Stimulated activated CD8-positive, alpha-beta memory T cell treated with anti-CD3 and anti-CD28 coated beads, Interleukin-15, amount 100 ng/mL, for 24 hours (primary cell): ENCODE measurements around the gene HK1.
"Not testable (repeated sequence)": the region's sequence is repeated elsewhere in the genome, so short reads cannot be mapped to it uniquely, and the experiment has no call there.

Experiments
- DNase-seq: peaks from one replicate; pipeline ENCODE4 v3.0.0-alpha.2; 2020; ENCODE audit warnings: low read depth

HK1 gene

GRCh38 chr10:69254877-69255276 is 23.4 kb upstream of the HK1 start:
- no peak for DNase-seq

GRCh38 chr10:69259547-69260243 is 18.6 kb upstream of the HK1 start:
- DNase-seq = no peak

GRCh38 chr10:69261184-69261583 is 17.1 kb upstream of the HK1 start:
- no peak for DNase-seq

GRCh38 chr10:69262292-69262751 is 16.0 kb upstream of the HK1 start:
- DNase-seq = no peak

- no peak for DNase-seq
These were observed 12.8 kb upstream of the HK1 start for GRCh38 chr10:69265521-69265920.

GRCh38 chr10:69268761-69269416 is 9.4 kb upstream of the HK1 start:
- DNase-seq = no peak

- no peak for DNase-seq
These were observed 8.5 kb upstream of the HK1 start for GRCh38 chr10:69269761-69270160.

- no peak for DNase-seq
These were observed 7.3 kb upstream of the HK1 start for GRCh38 chr10:69270990-69271389.

- no peak for DNase-seq
These were observed 5.7 kb upstream of the HK1 start for GRCh38 chr10:69272624-69273023.

GRCh38 chr10:69275444-69275843 is 2.9 kb upstream of the HK1 start:
- no peak for DNase-seq

GRCh38 chr10:69276503-69276902 is 1.8 kb upstream of the HK1 start:
- DNase-seq = no peak

GRCh38 chr10:69279110-69279509 is 814 bp downstream of the HK1 start:
- no peak for DNase-seq

GRCh38 chr10:69281507-69282413 is 3.5 kb downstream of the HK1 start:
- DNase-seq = no peak

GRCh38 chr10:69284402-69284801 is 6.1 kb downstream of the HK1 start:
- not testable (repeated sequence) for DNase-seq

GRCh38 chr10:69285699-69286098 is 7.4 kb downstream of the HK1 start:
- DNase-seq = no peak

GRCh38 chr10:69287181-69287580 is 8.9 kb downstream of the HK1 start:
- no peak for DNase-seq

- no peak for DNase-seq
These were observed 12.7 kb downstream of the HK1 start for GRCh38 chr10:69290993-69291392.

- DNase-seq = no peak
These were observed 14.2 kb downstream of the HK1 start for GRCh38 chr10:69292459-69292858.

GRCh38 chr10:69295027-69295636 is 16.8 kb downstream of the HK1 start:
- DNase-seq = no peak

- DNase-seq = no peak
These were observed 25.3 kb downstream of the HK1 start for GRCh38 chr10:69303632-69304051.

- no peak for DNase-seq
These were observed 28.1 kb downstream of the HK1 start for GRCh38 chr10:69306421-69306820.

- no peak for DNase-seq
These were observed 29.1 kb downstream of the HK1 start for GRCh38 chr10:69307434-69307833.
